GM18499 (cell line): ENCODE measurements around the gene GRIA1.

ENCODE experiments used
- ATAC-seq: cut with Tn5 transposase; IDR thresholded peaks from one replicate; pipeline ENCODE4 v1.9.1; 2021; ENCODE audit warnings: moderate number of reproducible peaks; ENCODE audit not compliant: insufficient read depth, unreplicated experiment

The GRIA1 gene

GRCh38 chr5:153756540-153756939 is 266.1 kb downstream of the GRIA1 start:
- ATAC-seq, result no peak

GRCh38 chr5:153765987-153766386 is 275.5 kb downstream of the GRIA1 start:
- no peak for ATAC-seq

GRCh38 chr5:153767221-153768188 is 277.0 kb downstream of the GRIA1 start:
- ATAC-seq, result no peak

- ATAC-seq, result no peak
These were observed 279.6 kb downstream of the GRIA1 start for GRCh38 chr5:153770066-153770465.

GRCh38 chr5:153774686-153775085 is 284.2 kb downstream of the GRIA1 start:
- ATAC-seq, result no peak

GRCh38 chr5:153775923-153776322 is 285.5 kb downstream of the GRIA1 start:
- no peak for ATAC-seq

GRCh38 chr5:153777681-153778581 is 287.5 kb downstream of the GRIA1 start:
- ATAC-seq, result no peak

- no peak for ATAC-seq
These were observed 289.4 kb downstream of the GRIA1 start for GRCh38 chr5:153779836-153780235.

- no peak for ATAC-seq
These were observed 290.6 kb downstream of the GRIA1 start for GRCh38 chr5:153780876-153781705.

GRCh38 chr5:153782589-153783361 is 292.3 kb downstream of the GRIA1 start:
- ATAC-seq, result no peak

GRCh38 chr5:153783362-153783658 is 292.8 kb downstream of the GRIA1 start:
- no peak for ATAC-seq

GRCh38 chr5:153784277-153784676 is 293.8 kb downstream of the GRIA1 start:
- ATAC-seq, result no peak

GRCh38 chr5:153791339-153791738 is 300.9 kb downstream of the GRIA1 start:
- no peak for ATAC-seq

- no peak for ATAC-seq
These were observed 301.8 kb downstream of the GRIA1 start for GRCh38 chr5:153792305-153792704.

GRCh38 chr5:153793699-153794098 is 303.2 kb downstream of the GRIA1 start:
- no peak for ATAC-seq

GRCh38 chr5:153794327-153794726 is 303.9 kb downstream of the GRIA1 start:
- ATAC-seq, result no peak

GRCh38 chr5:153796527-153796926 is 306.1 kb downstream of the GRIA1 start:
- no peak for ATAC-seq

- ATAC-seq, result peak; percentile 99
These were observed 307.0 kb downstream of the GRIA1 start for GRCh38 chr5:153797484-153797883.

GRCh38 chr5:153798830-153799229 is 308.4 kb downstream of the GRIA1 start:
- ATAC-seq, result no peak

GRCh38 chr5:153799466-153799865 is 309.0 kb downstream of the GRIA1 start:
- no peak for ATAC-seq
